ENCODE data around the gene IFITM1. TPM values are rescaled to one million over a fixed set of nuclear protein-coding genes. Genes with fewer than 3 reads are reported as not detected.

IFITM1 gene
- total and polyA plus RNA-seq, 2 donors (not counting 1 experiment from before 2014, with no cell fraction given): 21.1 to 93.0 TPM

GRCh38 chr11:363948-364761 is 50.3 kb downstream of the IFITM1 start:
- peak in 1 of 2 donors; percentile 22 for TF ChIP-seq CTCF (conservative IDR thresholded peaks at IDR 0.05 in 1 of 2, IDR thresholded peaks at IDR 0.05 in 1 of 2; ENCODE audit: low read depth in 1 of 2, low read length in 2 of 2)
- TF ChIP-seq EZH2 (IDR thresholded peaks at IDR 0.05; ENCODE audit: low read length, missing control alignments): no peak
- no peak overlapping the region for H3K4me3 ChIP-seq (replicated peaks in 1 of 4; ENCODE audit: control extremely low read depth in 1 of 4, insufficient read depth in 1 of 4, low read depth in 3 of 4, low read length in 4 of 4)

More at GRCh38 chr11:363948-364761, 50.3 kb downstream of the IFITM1 start:
- H3K9ac ChIP-seq (ENCODE audit: insufficient read depth, low read length): no peak overlapping the region
- H3K4me1 ChIP-seq (ENCODE audit: control insufficient read depth, extremely low read depth, insufficient read depth, low read length): peaks cover 3% of the 10 kb centered on the region
- no peaks in the 10 kb centered on the region for H3K9me3 ChIP-seq (ENCODE audit: control insufficient read depth, insufficient read depth, low read depth, low read length)
- H3K4me2 ChIP-seq (ENCODE audit: extremely low read depth, insufficient read depth, low read length): no peak overlapping the region
- no peak for DNase-seq (ENCODE audit: low read depth in 2 of 2)
- no peaks in the 10 kb centered on the region for H3K79me2 ChIP-seq (ENCODE audit: control insufficient read depth, insufficient read depth, low read length)
- H2AFZ ChIP-seq (ENCODE audit: low read length): no peak overlapping the region
- H3K36me3 ChIP-seq (ENCODE audit: control insufficient read depth, insufficient read depth, low read length): no peaks in the 10 kb centered on the region
- H4K20me1 ChIP-seq (ENCODE audit: control insufficient read depth, extremely low read depth, insufficient read depth, low read length): no peaks in the 10 kb centered on the region
- peaks cover 24% of the 10 kb centered on the region for H3K27me3 ChIP-seq (ENCODE audit: control insufficient read depth, insufficient read depth, low read length)
- no peak overlapping the region for H3K27ac ChIP-seq (ENCODE audit: insufficient read depth, low read length)

Other genes with a start within 250 kb of the IFITM1 start
- not detected in 2 replicates for gene SCGB1C1, start 121.0 kb upstream of the IFITM1 start, total RNA-seq
- not detected in 2 replicates for gene SCGB1C1, start 121.0 kb upstream of the IFITM1 start, polyA plus RNA-seq
- 17.2 and 21.1 TPM in 2 replicates for gene BET1L, start 106.6 kb upstream of the IFITM1 start, total RNA-seq
- gene BET1L, start 106.6 kb upstream of the IFITM1 start, polyA plus RNA-seq: 63.5 and 70.2 TPM in 2 replicates
- gene RIC8A, start 106.3 kb upstream of the IFITM1 start, total RNA-seq: 153 and 230 TPM in 2 replicates
- 106 and 128 TPM in 2 replicates for gene RIC8A, start 106.3 kb upstream of the IFITM1 start, polyA plus RNA-seq
- gene SIRT3, start 77.7 kb upstream of the IFITM1 start, total RNA-seq: 8.8 and 9.5 TPM in 2 replicates
- 10.2 and 11.0 TPM in 2 replicates for gene SIRT3, start 77.7 kb upstream of the IFITM1 start, polyA plus RNA-seq
- gene PSMD13, start 77.1 kb upstream of the IFITM1 start, total RNA-seq: 81.4 and 106 TPM in 2 replicates
- 147 and 178 TPM in 2 replicates for gene PSMD13, start 77.1 kb upstream of the IFITM1 start, polyA plus RNA-seq
- gene NLRP6, start 35.6 kb upstream of the IFITM1 start, total RNA-seq: not detected in 2 replicates
- gene NLRP6, start 35.6 kb upstream of the IFITM1 start, polyA plus RNA-seq: not detected in 2 replicates
- gene PGGHG, start 24.9 kb upstream of the IFITM1 start, total RNA-seq: 8.4 and 8.5 TPM in 2 replicates
- 3.1 and 4.6 TPM in 2 replicates for gene PGGHG, start 24.9 kb upstream of the IFITM1 start, polyA plus RNA-seq
- gene IFITM5, start 14.5 kb upstream of the IFITM1 start, total RNA-seq: 0.50 TPM in 1 of 2 replicates, not detected in the other
- not detected in 2 replicates for gene IFITM5, start 14.5 kb upstream of the IFITM1 start, polyA plus RNA-seq
- 51.2 and 96.8 TPM in 2 replicates for gene IFITM2, start 6.2 kb upstream of the IFITM1 start, total RNA-seq
- 434 and 714 TPM in 2 replicates for gene IFITM2, start 6.2 kb upstream of the IFITM1 start, polyA plus RNA-seq
- 74.1 and 76.0 TPM in 2 replicates for gene IFITM3, start 6.8 kb downstream of the IFITM1 start, total RNA-seq
- 482 and 876 TPM in 2 replicates for gene IFITM3, start 6.8 kb downstream of the IFITM1 start, polyA plus RNA-seq
- gene B4GALNT4, start 55.5 kb downstream of the IFITM1 start, total RNA-seq: 1.5 and 1.8 TPM in 2 replicates
- 1.4 and 3.8 TPM in 2 replicates for gene B4GALNT4, start 55.5 kb downstream of the IFITM1 start, polyA plus RNA-seq
- 0.26 and 0.83 TPM in 2 replicates for gene PKP3, start 80.2 kb downstream of the IFITM1 start, total RNA-seq
- 0.17 and 0.24 TPM in 2 replicates for gene PKP3, start 80.2 kb downstream of the IFITM1 start, polyA plus RNA-seq
- 13.4 and 16.7 TPM in 2 replicates for gene SIGIRR, start 101.0 kb downstream of the IFITM1 start, total RNA-seq
- gene SIGIRR, start 101.0 kb downstream of the IFITM1 start, polyA plus RNA-seq: 8.9 and 10.5 TPM in 2 replicates
- gene ANO9, start 128.0 kb downstream of the IFITM1 start, total RNA-seq: not detected in 2 replicates
- gene ANO9, start 128.0 kb downstream of the IFITM1 start, polyA plus RNA-seq: not detected in 2 replicates
- gene PTDSS2, start 136.2 kb downstream of the IFITM1 start, total RNA-seq: 31.8 and 36.7 TPM in 2 replicates
- 17.4 and 18.1 TPM in 2 replicates for gene PTDSS2, start 136.2 kb downstream of the IFITM1 start, polyA plus RNA-seq
- gene RNH1, start 193.2 kb downstream of the IFITM1 start, total RNA-seq: 502 and 561 TPM in 2 replicates
- 102 and 140 TPM in 2 replicates for gene RNH1, start 193.2 kb downstream of the IFITM1 start, polyA plus RNA-seq
- gene HRAS, start 221.5 kb downstream of the IFITM1 start, total RNA-seq: 46.7 and 58.5 TPM in 2 replicates
- 51.7 and 69.3 TPM in 2 replicates for gene HRAS, start 221.5 kb downstream of the IFITM1 start, polyA plus RNA-seq
- gene LRRC56, start 223.5 kb downstream of the IFITM1 start, total RNA-seq: 0.77 and 1.3 TPM in 2 replicates
- 0.26 and 0.28 TPM in 2 replicates for gene LRRC56, start 223.5 kb downstream of the IFITM1 start, polyA plus RNA-seq
- 0.17 and 0.26 TPM in 2 replicates for gene LMNTD2, start 246.7 kb downstream of the IFITM1 start, total RNA-seq
- gene LMNTD2, start 246.7 kb downstream of the IFITM1 start, polyA plus RNA-seq: 0.05 and 0.08 TPM in 2 replicates
- gene RASSF7, start 246.9 kb downstream of the IFITM1 start, total RNA-seq: 1.5 and 2.8 TPM in 2 replicates
- gene RASSF7, start 246.9 kb downstream of the IFITM1 start, polyA plus RNA-seq: 1.4 and 1.6 TPM in 2 replicates

Data from fibroblast of lung (primary cell).